ENCODE measurements around the gene SIPA1L3. TPM values are rescaled to one million over a fixed set of nuclear protein-coding genes. Genes with fewer than 3 reads are reported as not detected.

Gene SIPA1L3
- total RNA-seq, 4 donors from 2014 or later: 11.1 to 25.3 (median 14.5) TPM

DNA sequence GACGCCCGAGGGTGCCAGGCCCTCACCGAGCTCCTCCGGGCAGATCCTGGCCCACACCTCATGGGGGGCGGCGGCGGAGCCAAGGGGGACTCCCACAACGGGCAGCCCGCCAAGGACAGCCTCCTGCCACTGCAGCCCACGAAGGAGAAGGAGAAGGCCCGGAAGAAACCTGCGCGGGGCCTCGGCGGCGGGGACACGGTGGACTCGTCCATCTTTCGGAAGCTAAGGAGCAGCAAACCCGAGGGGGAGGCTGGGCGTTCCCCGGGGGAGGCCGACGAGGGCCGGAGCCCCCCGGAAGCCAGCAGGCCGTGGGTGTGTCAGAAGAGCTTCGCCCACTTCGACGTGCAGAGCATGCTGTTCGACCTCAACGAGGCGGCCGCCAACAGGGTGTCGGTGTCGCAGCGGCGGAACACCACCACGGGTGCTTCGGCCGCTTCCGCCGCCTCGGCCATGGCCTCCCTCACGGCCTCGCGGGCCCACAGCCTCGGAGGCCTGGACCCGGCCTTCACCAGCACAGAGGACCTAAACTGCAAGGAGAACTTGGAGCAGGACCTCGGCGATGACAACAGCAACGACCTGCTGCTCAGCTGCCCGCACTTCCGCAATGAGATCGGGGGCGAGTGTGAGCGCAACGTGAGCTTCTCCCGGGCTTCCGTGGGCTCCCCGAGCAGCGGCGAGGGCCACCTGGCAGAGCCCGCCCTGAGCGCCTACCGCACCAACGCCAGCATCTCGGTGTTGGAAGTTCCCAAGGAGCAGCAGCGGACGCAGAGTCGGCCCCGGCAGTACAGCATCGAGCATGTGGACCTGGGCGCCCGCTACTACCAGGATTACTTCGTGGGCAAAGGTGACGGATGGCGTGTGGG, 175.5 kb downstream of the SIPA1L3 start:
- H3K4me1 ChIP-seq: peaks cover 0 to 10% (median 0%) of the 10 kb centered on the region in 3 donors
- H3K27ac ChIP-seq: no peak overlapping the region
- no peak for DNase-seq
- WGBS, 2 donors: 96 to 97% methylated on average over 10 to 35 of the region's 78 CpGs
- no peak overlapping the region for H3K4me3 ChIP-seq
- TF ChIP-seq POLR2A (IDR thresholded peaks at IDR 0.05): no peak
- TF ChIP-seq, protein P1, sequence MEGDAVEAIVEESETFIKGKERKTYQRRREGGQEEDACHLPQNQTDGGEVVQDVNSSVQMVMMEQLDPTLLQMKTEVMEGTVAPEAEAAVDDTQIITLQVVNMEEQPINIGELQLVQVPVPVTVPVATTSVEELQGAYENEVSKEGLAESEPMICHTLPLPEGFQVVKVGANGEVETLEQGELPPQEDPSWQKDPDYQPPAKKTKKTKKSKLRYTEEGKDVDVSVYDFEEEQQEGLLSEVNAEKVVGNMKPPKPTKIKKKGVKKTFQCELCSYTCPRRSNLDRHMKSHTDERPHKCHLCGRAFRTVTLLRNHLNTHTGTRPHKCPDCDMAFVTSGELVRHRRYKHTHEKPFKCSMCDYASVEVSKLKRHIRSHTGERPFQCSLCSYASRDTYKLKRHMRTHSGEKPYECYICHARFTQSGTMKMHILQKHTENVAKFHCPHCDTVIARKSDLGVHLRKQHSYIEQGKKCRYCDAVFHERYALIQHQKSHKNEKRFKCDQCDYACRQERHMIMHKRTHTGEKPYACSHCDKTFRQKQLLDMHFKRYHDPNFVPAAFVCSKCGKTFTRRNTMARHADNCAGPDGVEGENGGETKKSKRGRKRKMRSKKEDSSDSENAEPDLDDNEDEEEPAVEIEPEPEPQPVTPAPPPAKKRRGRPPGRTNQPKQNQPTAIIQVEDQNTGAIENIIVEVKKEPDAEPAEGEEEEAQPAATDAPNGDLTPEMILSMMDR (IDR thresholded peaks at IDR 0.05): no peak
- no peaks in the 10 kb centered on the region for H3K27me3 ChIP-seq
- intact Hi-C loops (cut with DNase I): no loop called here
- H3K9me3 ChIP-seq: no peaks in the 10 kb centered on the region
- peaks cover 0 to 34% (median 22%) of the 10 kb centered on the region in 3 donors for H3K36me3 ChIP-seq

DNA sequence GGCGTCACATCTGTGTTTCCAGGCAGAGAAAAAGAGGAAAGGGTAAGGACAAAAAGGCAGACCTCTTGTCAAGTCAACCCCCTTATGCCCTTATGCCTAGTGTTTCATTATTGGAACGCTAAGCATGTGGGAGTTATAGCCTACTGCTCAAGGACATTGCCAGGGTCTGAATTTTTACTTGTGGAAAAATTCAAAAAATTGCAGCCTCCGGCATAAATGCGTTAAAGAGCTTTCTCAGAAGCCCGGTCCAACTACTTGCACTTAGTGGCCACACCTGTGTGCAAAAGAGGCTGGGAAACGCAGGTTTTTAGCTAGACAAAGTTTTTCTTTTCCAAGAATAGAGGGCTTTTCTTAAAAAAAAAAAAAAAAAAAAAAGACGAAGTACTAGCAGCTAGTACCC, 177.2 kb downstream of the SIPA1L3 start:
- no peak overlapping the region for H3K4me3 ChIP-seq
- no peaks in the 10 kb centered on the region for H3K27me3 ChIP-seq
- peaks cover 0 to 50% (median 22%) of the 10 kb centered on the region in 3 donors for H3K36me3 ChIP-seq
- intact Hi-C loops (cut with DNase I): no loop called here
- H3K9me3 ChIP-seq: no peaks in the 10 kb centered on the region
- no peak for TF ChIP-seq POLR2A (IDR thresholded peaks at IDR 0.05)
- TF ChIP-seq, protein P1 (IDR thresholded peaks at IDR 0.05): no peak
- DNase-seq: no peak
- H3K4me1 ChIP-seq: peaks cover 0 to 10% (median 0%) of the 10 kb centered on the region in 3 donors
- H3K27ac ChIP-seq: no peak overlapping the region
- WGBS, 2 donors: 87 to 96% methylated on average over 7 of the region's 7 CpGs

DNA sequence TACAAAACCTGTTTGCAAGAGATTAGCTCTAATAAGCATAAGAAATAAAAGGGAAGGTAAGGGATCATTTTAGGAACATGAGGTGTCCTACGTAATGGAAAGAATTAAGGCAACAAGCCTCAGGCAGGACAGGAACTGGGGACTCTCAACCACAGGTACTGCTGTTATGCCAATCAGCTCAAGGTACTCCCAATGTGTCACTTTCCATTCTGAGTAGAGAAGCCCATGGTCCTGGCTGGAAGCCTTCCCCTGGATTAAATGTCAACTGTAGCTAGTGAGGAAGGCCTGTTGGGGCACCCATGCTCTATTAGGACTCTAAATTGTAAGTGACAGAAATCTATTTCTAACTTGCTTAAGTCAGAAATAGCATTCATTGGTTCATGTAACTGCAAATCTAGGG, 182.4 kb downstream of the SIPA1L3 start:
- Histone ChIP-seq H3K27me3 (no peaks in the 10 kb centered on the region), H3K4me1 (peaks cover 0 to 7% (median 0%) of the 10 kb centered on the region in 3 donors), H3K9me3 (no peaks in the 10 kb centered on the region), H3K36me3 (peaks cover 0 to 36% (median 0%) of the 10 kb centered on the region in 3 donors), H3K27ac (no peak overlapping the region), H3K4me3 (no peak overlapping the region)
- TF ChIP-seq, protein P1 (IDR thresholded peaks at IDR 0.05): no peak
- TF ChIP-seq POLR2A (IDR thresholded peaks at IDR 0.05): no peak
- intact Hi-C loops (cut with DNase I): no loop called here
- WGBS, 2 donors: 68 to 86% methylated on average over 1 of the region's 1 CpG
- DNase-seq: no peak

DNA sequence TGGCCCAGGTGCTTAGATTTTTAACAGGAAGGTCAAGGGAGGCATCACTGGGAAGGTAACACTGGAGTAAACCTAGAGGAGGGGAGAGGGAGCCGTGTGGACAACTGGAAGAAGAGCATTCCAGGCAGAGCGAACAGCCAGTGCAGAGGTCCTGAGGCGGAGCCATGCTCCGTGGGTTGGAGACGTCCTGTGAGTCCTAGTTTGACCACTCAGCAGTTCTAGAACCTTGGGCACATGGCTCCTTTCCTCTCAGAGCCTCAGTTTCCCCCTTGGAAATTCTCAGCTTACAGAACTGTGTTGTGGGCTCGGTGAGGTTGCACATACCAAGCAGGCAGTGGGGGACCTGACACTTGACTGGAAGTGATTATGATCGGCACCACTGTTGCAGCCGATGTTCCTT, 186.1 kb downstream of the SIPA1L3 start:
- H3K27ac ChIP-seq: no peak overlapping the region
- TF ChIP-seq POLR2A (IDR thresholded peaks at IDR 0.05): no peak
- TF ChIP-seq, protein P1 (IDR thresholded peaks at IDR 0.05): no peak
- H3K36me3 ChIP-seq: peaks cover 0 to 34% (median 0%) of the 10 kb centered on the region in 3 donors
- no peaks in the 10 kb centered on the region for H3K9me3 ChIP-seq
- intact Hi-C loops (cut with DNase I): loop anchor here (5.0 kb wide), 1 partner anchor 186 kb away; the partner anchor contains the start of genes SIPA1L3 and WDR87
- no peak overlapping the region for H3K4me3 ChIP-seq
- DNase-seq: no peak
- 76 to 78% methylated on average over 4 to 5 of the region's 8 CpGs for WGBS, 2 donors
- no peaks in the 10 kb centered on the region for H3K27me3 ChIP-seq
- peaks cover 0 to 7% (median 0%) of the 10 kb centered on the region in 3 donors for H3K4me1 ChIP-seq

DNA sequence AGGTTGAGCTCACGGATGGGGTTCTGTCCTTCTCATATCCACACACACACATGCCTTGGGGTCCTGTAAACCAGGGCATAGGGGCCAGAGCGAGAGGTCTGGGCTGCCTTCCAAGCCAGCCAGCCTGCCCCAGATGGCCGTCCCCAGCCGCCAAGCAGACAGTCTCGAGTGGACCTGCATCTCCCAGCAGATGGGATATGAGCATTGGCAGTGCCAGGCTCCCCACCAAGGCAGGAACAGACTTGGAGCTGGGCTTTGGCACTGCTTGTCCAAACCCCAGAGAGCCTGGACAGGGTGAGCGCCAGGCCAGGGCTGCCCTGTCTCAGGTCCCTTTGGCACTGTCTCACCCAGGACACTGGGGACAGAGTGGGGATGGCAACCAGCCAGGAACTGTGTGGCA, 186.6 kb downstream of the SIPA1L3 start:
- no peak for TF ChIP-seq POLR2A (IDR thresholded peaks at IDR 0.05)
- TF ChIP-seq, protein P1 (IDR thresholded peaks at IDR 0.05): no peak
- WGBS, 2 donors: 100% methylated on average over 1 of the region's 6 CpGs
- no peaks in the 10 kb centered on the region for H3K9me3 ChIP-seq
- DNase-seq: no peak
- H3K36me3 ChIP-seq: peaks cover 0 to 31% (median 0%) of the 10 kb centered on the region in 3 donors
- peaks cover 0 to 7% (median 0%) of the 10 kb centered on the region in 3 donors for H3K4me1 ChIP-seq
- intact Hi-C loops (cut with DNase I): loop anchor here (5.0 kb wide), 1 partner anchor 186 kb away; the partner anchor contains the start of genes SIPA1L3 and WDR87
- H3K27me3 ChIP-seq: no peaks in the 10 kb centered on the region
- H3K27ac ChIP-seq: no peak overlapping the region
- H3K4me3 ChIP-seq: no peak overlapping the region
